H9 (cell line): ENCODE measurements around the gene RFT1. TPM values are rescaled to one million over a fixed set of nuclear protein-coding genes. Genes with fewer than 3 reads are reported as not detected.
A peak's percentile ranks its signal among the peaks of the same experiment; 100 is the strongest.

ENCODE experiments used
- DNase-seq: peaks from one replicate; pipeline ENCODE4 v3.0.0-alpha.2; 2017
- H2AFZ ChIP-seq: one replicate; pipeline ENCODE4 v1.6.1; 2013; ENCODE audit warnings: mild to moderate bottlenecking, low read length, control low read depth, moderate library complexity
- H2AK5ac ChIP-seq: 2 replicates; pipeline ENCODE4 v1.6.1; 2013; ENCODE audit warnings: low read length, control low read depth, mixed read lengths; ENCODE audit not compliant: insufficient read length
- H2BK120ac ChIP-seq: one replicate; pipeline ENCODE4 v1.6.1; 2013; ENCODE audit warnings: low read depth, mild to moderate bottlenecking, low read length, control low read depth, inconsistent platforms; ENCODE audit not compliant: poor library complexity, severe bottlenecking
- H2BK12ac ChIP-seq: 2 replicates; pipeline ENCODE4 v1.6.1; 2013; ENCODE audit warnings: low read length, control low read depth, mixed read lengths, low read depth; ENCODE audit not compliant: insufficient read length
- H2BK15ac ChIP-seq: 2 replicates; pipeline ENCODE4 v1.6.1; 2013; ENCODE audit warnings: low read depth, low read length, control low read depth
- H2BK20ac ChIP-seq: one replicate; pipeline ENCODE4 v1.6.1; 2013; ENCODE audit warnings: low read depth, mild to moderate bottlenecking, low read length, control low read depth, inconsistent platforms; ENCODE audit not compliant: poor library complexity, severe bottlenecking
- H2BK5ac ChIP-seq: 2 replicates; pipeline ENCODE4 v1.6.1; 2013; ENCODE audit warnings: low read length, control low read depth, mixed read lengths; ENCODE audit not compliant: insufficient read length
- H3K14ac ChIP-seq: 2 replicates; pipeline ENCODE4 v1.6.1; 2013; ENCODE audit warnings: low read length, control low read depth; ENCODE audit not compliant: insufficient read depth
- H3K18ac ChIP-seq: 2 replicates; pipeline ENCODE4 v1.6.1; 2013; ENCODE audit warnings: low read depth, mild to moderate bottlenecking, mixed read lengths, low read length, control low read depth; ENCODE audit not compliant: insufficient read length
- H3K23ac ChIP-seq: 2 replicates; pipeline ENCODE4 v1.6.1; 2013; ENCODE audit warnings: low read length, control low read depth, mixed read lengths, low read depth; ENCODE audit not compliant: insufficient read length
- H3K23me2 ChIP-seq: 2 replicates; pipeline ENCODE4 v1.6.1; 2013; ENCODE audit warnings: low read depth, mild to moderate bottlenecking, mixed read lengths, low read length, control low read depth; ENCODE audit not compliant: insufficient read length, poor library complexity, severe bottlenecking
- H3K27ac ChIP-seq: 2 replicates; pipeline ENCODE4 v1.5.1; 2013; ENCODE audit warnings: low read length, control low read depth, mixed read lengths, low read depth; ENCODE audit not compliant: insufficient read length
- H3K27me3 ChIP-seq: 2 replicates; pipeline ENCODE4 v1.6.1; 2013; ENCODE audit warnings: low read length, control low read depth, inconsistent platforms; ENCODE audit not compliant: insufficient read depth
- H3K4ac ChIP-seq: 2 replicates; pipeline ENCODE4 v1.6.1; 2013; ENCODE audit warnings: low read depth, mild to moderate bottlenecking, control low read depth, inconsistent platforms, low read length, moderate library complexity
- H3K4me1 ChIP-seq: 2 replicates; pipeline ENCODE4 v1.6.1; 2013; ENCODE audit warnings: low read length, control low read depth, inconsistent platforms; ENCODE audit not compliant: insufficient read depth
- H3K4me2 ChIP-seq: 2 replicates; pipeline ENCODE4 v1.6.1; 2013; ENCODE audit warnings: low read length, control low read depth, mixed read lengths; ENCODE audit not compliant: insufficient read length, insufficient read depth
- H3K56ac ChIP-seq: 2 replicates; pipeline ENCODE4 v1.6.1; 2013; ENCODE audit warnings: low read depth, mild to moderate bottlenecking, mixed read lengths, low read length, control low read depth; ENCODE audit not compliant: insufficient read length
- H3K79me1 ChIP-seq: 2 replicates; pipeline ENCODE4 v1.6.1; 2013; ENCODE audit warnings: low read depth, mild to moderate bottlenecking, moderate library complexity, low read length, control low read depth, inconsistent platforms; ENCODE audit not compliant: insufficient read depth, poor library complexity, severe bottlenecking
- H3K79me2 ChIP-seq: 2 replicates; pipeline ENCODE4 v1.6.1; 2013; ENCODE audit warnings: low read length, control low read depth, inconsistent platforms; ENCODE audit not compliant: insufficient read depth
- H3K9ac ChIP-seq: 2 replicates; pipeline ENCODE4 v1.6.1; 2013; ENCODE audit warnings: low read length, control low read depth, mixed read lengths; ENCODE audit not compliant: insufficient read length; ENCODE audit errors: extremely low read depth
- H3K9me3 ChIP-seq: one replicate; pipeline ENCODE4 v1.6.1; 2013; ENCODE audit warnings: low read depth, low read length, inconsistent platforms; ENCODE audit not compliant: control insufficient read depth
- H3T11ph ChIP-seq: one replicate; pipeline ENCODE4 v1.6.1; 2013; ENCODE audit warnings: mild to moderate bottlenecking, low read length, control low read depth, inconsistent platforms
- H4K20me1 ChIP-seq: one replicate; pipeline ENCODE4 v1.6.1; 2013; ENCODE audit not compliant: control insufficient read depth, insufficient read length, insufficient read depth
- H4K5ac ChIP-seq: 2 replicates; pipeline ENCODE4 v1.6.1; 2013; ENCODE audit warnings: low read depth, mild to moderate bottlenecking, mixed read lengths, low read length, control low read depth; ENCODE audit not compliant: insufficient read length
- H4K8ac ChIP-seq: replicated peaks from 2 replicates; pipeline ENCODE4 v1.6.1; 2013; ENCODE audit warnings: low read length, control low read depth, mixed read lengths, low read depth; ENCODE audit not compliant: insufficient read length
- H4K91ac ChIP-seq: 2 replicates; pipeline ENCODE4 v1.6.1; 2013; ENCODE audit warnings: low read depth, mild to moderate bottlenecking, moderate library complexity, mixed read lengths, low read length, control low read depth; ENCODE audit not compliant: insufficient read length
- H3K27ac Mint-ChIP-seq, 3 experiments: 2 replicates in 2 of 3; 3 replicates in 1 of 3; pipeline ENCODE4 v1.8.0; 2020 to 2021; ENCODE audit warnings: mixed read lengths in 3 of 3, mild to moderate bottlenecking in 1 of 3, moderate library complexity in 1 of 3
- H3K27me3 Mint-ChIP-seq: 2 replicates; pipeline ENCODE4 v1.8.0; 2021; ENCODE audit warnings: low read depth, mild to moderate bottlenecking, moderate library complexity, mixed read lengths
- H3K36me3 Mint-ChIP-seq, 3 experiments: 2 replicates in 2 of 3; 3 replicates in 1 of 3; pipeline ENCODE4 v1.8.0; 2020 to 2021; ENCODE audit warnings: low read depth in 3 of 3, mixed read lengths in 3 of 3; ENCODE audit not compliant: insufficient read depth in 1 of 3
- H3K4me1 Mint-ChIP-seq, 2 experiments: 2 replicates each; pipeline ENCODE4 v1.8.0; 2020; ENCODE audit warnings: mixed read lengths in 2 of 2
- H3K4me3 Mint-ChIP-seq, 2 experiments: 2 replicates in 1 of 2; 3 replicates in 1 of 2; pipeline ENCODE4 v1.8.0; 2020 to 2021; ENCODE audit warnings: mild to moderate bottlenecking in 2 of 2, mixed read lengths in 2 of 2, moderate library complexity in 1 of 2
- H3K9me3 Mint-ChIP-seq, 2 experiments: 2 replicates in 1 of 2; 3 replicates in 1 of 2; pipeline ENCODE4 v1.8.0; 2020; ENCODE audit warnings: mild to moderate bottlenecking in 2 of 2, mixed read lengths in 2 of 2, moderate library complexity in 1 of 2
- WGBS: extraction: QIAGEN DNeasy Blood & Tissue Kit; methylation state at CpG from one replicate; pipeline ENCODE4 v1.1.7; 2013; ENCODE audit warnings: missing lambda C conversion rate, low lambda C conversion rate, mixed read lengths; ENCODE audit not compliant: insufficient read length; ENCODE audit errors: extremely low coverage; 5-methylcytosine and 5-hydroxymethylcytosine counted together
- total RNA-seq: library from RNA; stranded (reverse); gene quantifications from 2 replicates; pipeline ENCODE4 v1.2.1, GENCODE V29; 2021
- TF ChIP-seq, protein P1 (sequence below): fragments of 200-600 bp; sonication (generic); conservative IDR thresholded peaks from 3 replicates; pipeline ENCODE4 v1.8.0; 2021; ENCODE audit warnings: antibody characterized with exemption, mild to moderate bottlenecking

Gene RFT1
- total RNA-seq, 1 experiment from 2014 or later = 24.1 TPM

DNA sequence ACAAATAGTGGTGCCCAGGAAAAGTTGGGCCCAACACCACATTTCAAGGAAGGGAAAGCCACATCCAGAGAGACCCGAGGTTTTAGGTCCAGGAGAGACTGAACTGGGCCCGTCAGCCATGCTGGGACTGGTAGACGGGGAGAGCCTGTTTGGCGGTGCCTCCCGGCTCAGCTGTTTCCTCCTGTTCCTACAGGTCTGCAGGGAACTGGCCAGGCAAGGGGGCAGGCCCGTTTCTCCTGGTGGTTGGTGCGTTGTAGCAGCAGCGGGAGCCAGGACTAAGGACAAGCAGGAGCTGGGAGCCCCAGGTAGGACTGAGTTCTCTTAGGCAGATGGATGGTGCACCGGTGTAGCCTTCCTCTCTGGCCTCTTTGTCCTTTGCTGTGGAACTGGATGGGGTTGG lies 34.7 kb upstream of the RFT1 start:
- H3K79me1 ChIP-seq = no peaks in the 10 kb centered on the region
- H2BK20ac ChIP-seq = no peak overlapping the region
- no peak overlapping the region for H2BK5ac ChIP-seq
- TF ChIP-seq, protein P1, sequence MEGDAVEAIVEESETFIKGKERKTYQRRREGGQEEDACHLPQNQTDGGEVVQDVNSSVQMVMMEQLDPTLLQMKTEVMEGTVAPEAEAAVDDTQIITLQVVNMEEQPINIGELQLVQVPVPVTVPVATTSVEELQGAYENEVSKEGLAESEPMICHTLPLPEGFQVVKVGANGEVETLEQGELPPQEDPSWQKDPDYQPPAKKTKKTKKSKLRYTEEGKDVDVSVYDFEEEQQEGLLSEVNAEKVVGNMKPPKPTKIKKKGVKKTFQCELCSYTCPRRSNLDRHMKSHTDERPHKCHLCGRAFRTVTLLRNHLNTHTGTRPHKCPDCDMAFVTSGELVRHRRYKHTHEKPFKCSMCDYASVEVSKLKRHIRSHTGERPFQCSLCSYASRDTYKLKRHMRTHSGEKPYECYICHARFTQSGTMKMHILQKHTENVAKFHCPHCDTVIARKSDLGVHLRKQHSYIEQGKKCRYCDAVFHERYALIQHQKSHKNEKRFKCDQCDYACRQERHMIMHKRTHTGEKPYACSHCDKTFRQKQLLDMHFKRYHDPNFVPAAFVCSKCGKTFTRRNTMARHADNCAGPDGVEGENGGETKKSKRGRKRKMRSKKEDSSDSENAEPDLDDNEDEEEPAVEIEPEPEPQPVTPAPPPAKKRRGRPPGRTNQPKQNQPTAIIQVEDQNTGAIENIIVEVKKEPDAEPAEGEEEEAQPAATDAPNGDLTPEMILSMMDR = no peak
- H3K56ac ChIP-seq = no peak overlapping the region
- no peak overlapping the region for H3K9ac ChIP-seq
- H2AFZ ChIP-seq = no peak overlapping the region
- H3K9me3 Mint-ChIP-seq = no peaks in the 10 kb centered on the region
- H2BK12ac ChIP-seq = no peak overlapping the region
- H3T11ph ChIP-seq = no peak overlapping the region
- no peak overlapping the region for H3K23ac ChIP-seq
- no peak overlapping the region for H2BK15ac ChIP-seq
- no peak overlapping the region for H3K4me3 Mint-ChIP-seq
- no peak overlapping the region for H2AK5ac ChIP-seq
- no peak overlapping the region for H3K4me2 ChIP-seq
- no peaks in the 10 kb centered on the region for H3K9me3 ChIP-seq
- no peaks in the 10 kb centered on the region; a peak in 1 of 7 replicates for H3K36me3 Mint-ChIP-seq
- no peak overlapping the region for H4K5ac ChIP-seq
- H4K91ac ChIP-seq = no peak overlapping the region
- peak; percentile 57 for DNase-seq
- H3K18ac ChIP-seq = no peak overlapping the region
- H2BK120ac ChIP-seq = no peak overlapping the region
- peaks cover 7% of the 10 kb centered on the region for H3K27me3 Mint-ChIP-seq
- peak overlapping the region in 1 of 3 experiments; percentile 67; a peak in 1 of 7 replicates for H3K27ac Mint-ChIP-seq
- H3K79me2 ChIP-seq = no peaks in the 10 kb centered on the region; the same call in 1 of the 2 replicates
- H3K4ac ChIP-seq = no peak overlapping the region
- no peak overlapping the region for H3K14ac ChIP-seq
- no CpG with 5 or more reads among the region's 9 CpGs for WGBS
- peaks cover 2% of the 10 kb centered on the region for H4K20me1 ChIP-seq
- no peak overlapping the region for H3K27ac ChIP-seq
- peaks cover 4% of the 10 kb centered on the region for H3K23me2 ChIP-seq
- no peaks in the 10 kb centered on the region; the same call in 1 of the 2 replicates for H3K27me3 ChIP-seq
- no peak overlapping the region for H4K8ac ChIP-seq
- peaks cover 40 to 46% of the 10 kb centered on the region in 2 experiments for H3K4me1 Mint-ChIP-seq
- H3K4me1 ChIP-seq = peaks cover 5% of the 10 kb centered on the region; the same call in 1 of the 2 replicates
